IMR-90 (cell line): ENCODE results near the gene ADCY1. TPM values are rescaled to one million over a fixed set of nuclear protein-coding genes. Genes with fewer than 3 reads are reported as not detected.

Experiments used
- ATAC-seq: fragments of 200-7000 bp; cut with Tn5 transposase; 2 replicates; pipeline ENCODE4 v1.9.1; 2020; ENCODE audit warnings: low read depth, mild to moderate bottlenecking, moderate library complexity
- BruUV-seq: library from RNA; stranded (reverse); fragments of 400-500 nt; replicated peaks from 2 replicates; lab custom pipeline; 2021; lab: Mats Ljungman, UMichigan
- CTCF ChIA-PET: fragments of 300-600 bp; formaldehyde crosslinking; extraction: SDS; loops from one replicate; lab custom pipeline; 2021; ENCODE audit warnings: antibody characterized with exemption; lab: Yijun Ruan, JAX
- POLR2A ChIA-PET: fragments of 300-600 bp; sonication (Branson Sonifier 250); formaldehyde crosslinking; loops from one replicate; lab custom pipeline; 2022; ENCODE audit warnings: antibody characterized with exemption; ENCODE audit not compliant: unreplicated experiment; lab: Charles Lee
- DNase-seq: peaks from one replicate; pipeline ENCODE4 v3.0.0; 2013
- H2AFZ ChIP-seq: replicated peaks from 2 replicates; pipeline ENCODE3; 2013; ENCODE audit warnings: low read length, mild to moderate bottlenecking; ENCODE audit not compliant: poor library complexity
- H2AK5ac ChIP-seq: 2 replicates; pipeline ENCODE4 v1.6.1; 2013; ENCODE audit warnings: low read depth, low read length, inconsistent platforms
- H2AK9ac ChIP-seq: replicated peaks from 2 replicates; pipeline ENCODE3; 2013; ENCODE audit warnings: mild to moderate bottlenecking, low read depth, low read length, moderate library complexity; ENCODE audit not compliant: poor library complexity
- H2BK120ac ChIP-seq: 2 replicates; pipeline ENCODE4 v1.6.1; 2013; ENCODE audit warnings: low read depth, low read length, inconsistent platforms
- H2BK15ac ChIP-seq: 3 replicates; pipeline ENCODE4 v1.6.1; 2013; ENCODE audit warnings: low read depth, low read length, inconsistent platforms
- H2BK20ac ChIP-seq: 2 replicates; pipeline ENCODE4 v1.6.1; 2013; ENCODE audit warnings: low read depth, mild to moderate bottlenecking, inconsistent platforms, low read length, moderate library complexity
- H2BK5ac ChIP-seq: 2 replicates; pipeline ENCODE4 v1.6.1; 2013; ENCODE audit warnings: mild to moderate bottlenecking, low read depth, low read length, inconsistent platforms; ENCODE audit not compliant: poor library complexity, severe bottlenecking
- H3K14ac ChIP-seq: replicated peaks from 2 replicates; pipeline ENCODE4 v1.6.1; 2013; ENCODE audit warnings: low read depth, low read length, inconsistent platforms
- H3K18ac ChIP-seq: 2 replicates; pipeline ENCODE4 v1.6.1; 2013; ENCODE audit warnings: low read depth, low read length, control low read depth
- H3K23ac ChIP-seq: 2 replicates; pipeline ENCODE4 v1.6.1; 2013; ENCODE audit warnings: low read depth, low read length, inconsistent platforms
- H3K27ac ChIP-seq: 2 replicates; pipeline ENCODE4 v1.5.1; 2013; ENCODE audit warnings: mild to moderate bottlenecking, control low read depth, low read length; ENCODE audit not compliant: insufficient read depth
- H3K27me3 ChIP-seq: 2 replicates; pipeline ENCODE4 v1.6.1; 2013; ENCODE audit warnings: low read length; ENCODE audit not compliant: control insufficient read depth, insufficient read depth
- H3K36me3 ChIP-seq: 2 replicates; pipeline ENCODE4 v1.6.1; 2013; ENCODE audit warnings: low read length, mixed read lengths; ENCODE audit not compliant: control insufficient read depth, insufficient read depth
- H3K4ac ChIP-seq: 2 replicates; pipeline ENCODE4 v1.6.1; 2013; ENCODE audit warnings: low read depth, low read length, inconsistent platforms
- H3K4me1 ChIP-seq: 2 replicates; pipeline ENCODE4 v1.6.1; 2013; ENCODE audit warnings: low read length, mixed read lengths; ENCODE audit not compliant: control insufficient read depth, insufficient read depth
- H3K4me2 ChIP-seq: 2 replicates; pipeline ENCODE4 v1.6.1; 2013; ENCODE audit warnings: low read depth, mild to moderate bottlenecking, control low read depth, low read length, moderate library complexity
- H3K4me3 ChIP-seq: 2 replicates; pipeline ENCODE4 v1.5.1; 2013; ENCODE audit warnings: low read depth, mild to moderate bottlenecking, control low read depth, low read length, moderate library complexity; ENCODE audit not compliant: insufficient read depth
- H3K56ac ChIP-seq: 2 replicates; pipeline ENCODE4 v1.6.1; 2013; ENCODE audit warnings: low read length, inconsistent platforms; ENCODE audit not compliant: insufficient read depth; ENCODE audit errors: extremely low read depth
- H3K79me1 ChIP-seq, 2 experiments: 2 replicates each; pipeline ENCODE4 v1.6.1; 2013; ENCODE audit warnings: low read length in 2 of 2, inconsistent platforms in 1 of 2, low read depth in 1 of 2
- H3K9ac ChIP-seq: 2 replicates; pipeline ENCODE4 v1.6.1; 2013; ENCODE audit warnings: low read depth, low read length, control low read depth
- H3K9me1 ChIP-seq: 2 replicates; pipeline ENCODE4 v1.6.1; 2013; ENCODE audit warnings: low read length, inconsistent platforms; ENCODE audit not compliant: insufficient read depth
- H3K9me3 ChIP-seq: 2 replicates; pipeline ENCODE4 v1.6.1; 2013; ENCODE audit warnings: low read length; ENCODE audit not compliant: control insufficient read depth, insufficient read depth
- H4K20me1 ChIP-seq: 2 replicates; pipeline ENCODE4 v1.6.1; 2013; ENCODE audit warnings: low read length, inconsistent platforms; ENCODE audit not compliant: insufficient read depth
- H4K5ac ChIP-seq: 2 replicates; pipeline ENCODE4 v1.6.1; 2013; ENCODE audit warnings: mild to moderate bottlenecking, low read depth, low read length, control low read depth
- H4K8ac ChIP-seq, 2 experiments: 2 replicates each; pipeline ENCODE4 v1.6.1; 2013; ENCODE audit warnings: low read depth in 2 of 2, low read length in 2 of 2, control low read depth in 1 of 2, inconsistent platforms in 1 of 2
- H4K91ac ChIP-seq: 2 replicates; pipeline ENCODE4 v1.6.1; 2013; ENCODE audit warnings: low read depth, low read length, inconsistent platforms; ENCODE audit not compliant: insufficient read depth
- BHLHE40 ChIP-seq: fragments of 150-350 bp; IDR thresholded peaks from 2 replicates; pipeline ENCODE4 v1.6.1; 2016; ENCODE audit warnings: mild to moderate bottlenecking, low read depth, low read length
- CEBPB ChIP-seq: IDR thresholded peaks from 2 replicates; pipeline ENCODE4 v1.6.1; 2012; ENCODE audit warnings: low read depth, low read length, improper control_type of control experiment
- CTCF ChIP-seq: conservative IDR thresholded peaks from 2 replicates; pipeline ENCODE4 v1.5.1; 2012; ENCODE audit warnings: mild to moderate bottlenecking, low read depth, low read length, improper control_type of control experiment
- FOS ChIP-seq: fragments of 150-350 bp; IDR thresholded peaks from 2 replicates; pipeline ENCODE4 v1.6.1; 2016; ENCODE audit warnings: low read depth, low read length
- NFE2L2 ChIP-seq: fragments of 150-350 bp; IDR thresholded peaks from 2 replicates; pipeline ENCODE4 v1.6.1; 2016; ENCODE audit warnings: low read depth, mild to moderate bottlenecking, low read length
- RCOR1 ChIP-seq: IDR thresholded peaks from 2 replicates; pipeline ENCODE4 v1.6.1; 2012; ENCODE audit warnings: mild to moderate bottlenecking, low read length, improper control_type of control experiment; ENCODE audit not compliant: insufficient replicate concordance
- WGBS, 2 experiments: methylation state at CpG; one replicate each; pipeline versions ENCODE4 v1.1.5 to v1.1.7; 2013; ENCODE audit warnings: missing lambda C conversion rate in 2 of 2; ENCODE audit not compliant: insufficient read length in 1 of 2; ENCODE audit errors: extremely low coverage in 2 of 2; 5-methylcytosine and 5-hydroxymethylcytosine counted together
- dilution Hi-C: fragments of 300-500 bp; cut with HindIII; formaldehyde crosslinking; loops from one replicate; pipeline ENCODE4 v1.14.3; 2018; ENCODE audit warnings: low sequenced_read_pairs; ENCODE audit not compliant: unreplicated experiment
- in situ Hi-C: fragments of 300-500 bp; cut with MboI; formaldehyde crosslinking; loops from 3 replicates; pipeline ENCODE4 v1.14.3; 2019; ENCODE audit warnings: low sequenced_read_pairs, inconsistent platforms, mixed read lengths
- intact Hi-C: fragments of 100-400 bp; cut with micrococcal nuclease; formaldehyde crosslinking; loops from 2 replicates; pipeline ENCODE4 v1.10.0; 2022
- polyA plus RNA-seq, 3 experiments: library from polyadenylated mRNA; depleted of rRNA; stranded (reverse); fragments of >200 nt; gene quantifications; 2 replicates each; pipeline ENCODE4 v1.2.3, GENCODE V29; 2012; ENCODE audit warnings: low replicate concordance in 1 of 3
- total RNA-seq: library from RNA; depleted of rRNA; stranded (reverse); fragments of >200 nt; gene quantifications from 2 replicates; pipeline ENCODE4 v1.2.3, GENCODE V29; 2012
- TF ChIP-seq, protein P1 (sequence below): fragments of 150-350 bp; IDR thresholded peaks from 2 replicates; pipeline ENCODE4 v1.6.1; 2017; ENCODE audit warnings: mild to moderate bottlenecking, antibody characterized with exemption, low read length, low read depth

Gene ADCY1
- total and polyA plus RNA-seq, 2 of the 4 experiments (the other 2 are of a cell fraction): 0.18 to 0.24 TPM

GRCh38 chr7:45652630-45653029, 78.5 kb downstream of the ADCY1 start:
- no peak overlapping the region for H2AFZ ChIP-seq
- no peak overlapping the region for H4K8ac ChIP-seq
- H3K4me2 ChIP-seq: no peak overlapping the region
- no peak overlapping the region for H2AK5ac ChIP-seq
- no peaks in the 10 kb centered on the region; the same call in 1 of the 2 replicates for H3K9me1 ChIP-seq
- BruUV-seq: no TSS peak
- no peak overlapping the region for H3K14ac ChIP-seq
- H3K4ac ChIP-seq: no peak overlapping the region
- H3K56ac ChIP-seq: no peak overlapping the region
- no peaks in the 10 kb centered on the region for H3K79me1 ChIP-seq
- H3K27ac ChIP-seq: no peak overlapping the region
- ATAC-seq (no peak), DNase-seq (no peak)
- ChIA-PET POLR2A (no interaction called here), CTCF (no interaction called here)
- in situ Hi-C loops: loop anchor here (25.0 kb wide), 1 partner anchor 210 kb away; the partner anchor contains the start of gene CCDC201
- no peak overlapping the region for H2BK5ac ChIP-seq
- no peak overlapping the region for H3K23ac ChIP-seq
- H3K27me3 ChIP-seq: peaks cover 12% of the 10 kb centered on the region
- no CpG with 5 or more reads among the region's 2 CpGs for WGBS, 2 experiments
- H3K4me1 ChIP-seq: no peaks in the 10 kb centered on the region
- no peak overlapping the region for H3K4me3 ChIP-seq
- H2AK9ac ChIP-seq: no peak overlapping the region
- TF ChIP-seq BHLHE40: no peak
- TF ChIP-seq RCOR1: no peak
- no peak for TF ChIP-seq FOS
- no peak for TF ChIP-seq CEBPB
- no peak for TF ChIP-seq NFE2L2
- no peak for TF ChIP-seq CTCF
- TF ChIP-seq, protein P1, sequence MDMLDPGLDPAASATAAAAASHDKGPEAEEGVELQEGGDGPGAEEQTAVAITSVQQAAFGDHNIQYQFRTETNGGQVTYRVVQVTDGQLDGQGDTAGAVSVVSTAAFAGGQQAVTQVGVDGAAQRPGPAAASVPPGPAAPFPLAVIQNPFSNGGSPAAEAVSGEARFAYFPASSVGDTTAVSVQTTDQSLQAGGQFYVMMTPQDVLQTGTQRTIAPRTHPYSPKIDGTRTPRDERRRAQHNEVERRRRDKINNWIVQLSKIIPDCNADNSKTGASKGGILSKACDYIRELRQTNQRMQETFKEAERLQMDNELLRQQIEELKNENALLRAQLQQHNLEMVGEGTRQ: no peak
- H4K91ac ChIP-seq: no peak overlapping the region
- no peak overlapping the region for H4K5ac ChIP-seq
- no peak overlapping the region for H3K9ac ChIP-seq
- no peaks in the 10 kb centered on the region for H3K36me3 ChIP-seq
- intact Hi-C loops: no loop called here
- no peak overlapping the region for H2BK20ac ChIP-seq
- no peak overlapping the region for H2BK15ac ChIP-seq
- H2BK120ac ChIP-seq: no peak overlapping the region
- H3K18ac ChIP-seq: no peak overlapping the region
- no peaks in the 10 kb centered on the region for H4K20me1 ChIP-seq
- dilution Hi-C loops: no loop called here
- no peaks in the 10 kb centered on the region for H3K9me3 ChIP-seq
